HG03103 (cell line): ENCODE measurements around the gene OTOP3.

Experiments
- ATAC-seq: cut with Tn5 transposase; IDR thresholded peaks from one replicate; pipeline ENCODE4 v1.9.1; 2021; ENCODE audit warnings: low read depth; ENCODE audit not compliant: unreplicated experiment

OTOP3 gene

GRCh38 chr17:74916851-74917199 is 18.9 kb upstream of the OTOP3 start:
- ATAC-seq: no peak

- ATAC-seq: no peak
Observed at GRCh38 chr17:74917430-74917829, 18.3 kb upstream of the OTOP3 start.

GRCh38 chr17:74918906-74919305 is 16.8 kb upstream of the OTOP3 start:
- ATAC-seq: no peak

GRCh38 chr17:74919440-74920305 is 16.0 kb upstream of the OTOP3 start:
- no peak for ATAC-seq

- ATAC-seq: no peak
Observed at GRCh38 chr17:74920306-74920620, 15.4 kb upstream of the OTOP3 start.

GRCh38 chr17:74920642-74921025 is 15.1 kb upstream of the OTOP3 start:
- ATAC-seq: no peak

- ATAC-seq: no peak
Observed at GRCh38 chr17:74921026-74921681, 14.5 kb upstream of the OTOP3 start.

GRCh38 chr17:74921769-74922168 is 13.9 kb upstream of the OTOP3 start:
- no peak for ATAC-seq

GRCh38 chr17:74922172-74922571 is 13.5 kb upstream of the OTOP3 start:
- ATAC-seq: no peak

- ATAC-seq: no peak
Observed at GRCh38 chr17:74922694-74923537, 12.8 kb upstream of the OTOP3 start, which contains the start of gene USH1G. USH1G (minus strand) TSS chr17:74923255; CDS start chr17:74923073, 182 bp downstream.

- no peak for ATAC-seq
Observed at GRCh38 chr17:74923538-74924249, 12.0 kb upstream of the OTOP3 start.

- ATAC-seq: no peak
Observed at GRCh38 chr17:74924250-74924948, 11.3 kb upstream of the OTOP3 start, which contains the start of gene OTOP2. OTOP2 (plus strand) TSS chr17:74924273; CDS start chr17:74924633, 360 bp downstream.

GRCh38 chr17:74925242-74925641 is 10.5 kb upstream of the OTOP3 start:
- ATAC-seq: no peak

GRCh38 chr17:74928786-74929185 is 6.9 kb upstream of the OTOP3 start:
- no peak for ATAC-seq

GRCh38 chr17:74930535-74931036 is 5.1 kb upstream of the OTOP3 start:
- ATAC-seq: no peak

- ATAC-seq: no peak
Observed at GRCh38 chr17:74935048-74935447, 650 bp upstream of the OTOP3 start.

- no peak for ATAC-seq
Observed at GRCh38 chr17:74936470-74936799, 737 bp downstream of the OTOP3 start.

GRCh38 chr17:74937064-74938051 is 1.7 kb downstream of the OTOP3 start:
- no peak for ATAC-seq
